ENCODE measurements around the gene ANKDD1A.

The ANKDD1A gene

DNA sequence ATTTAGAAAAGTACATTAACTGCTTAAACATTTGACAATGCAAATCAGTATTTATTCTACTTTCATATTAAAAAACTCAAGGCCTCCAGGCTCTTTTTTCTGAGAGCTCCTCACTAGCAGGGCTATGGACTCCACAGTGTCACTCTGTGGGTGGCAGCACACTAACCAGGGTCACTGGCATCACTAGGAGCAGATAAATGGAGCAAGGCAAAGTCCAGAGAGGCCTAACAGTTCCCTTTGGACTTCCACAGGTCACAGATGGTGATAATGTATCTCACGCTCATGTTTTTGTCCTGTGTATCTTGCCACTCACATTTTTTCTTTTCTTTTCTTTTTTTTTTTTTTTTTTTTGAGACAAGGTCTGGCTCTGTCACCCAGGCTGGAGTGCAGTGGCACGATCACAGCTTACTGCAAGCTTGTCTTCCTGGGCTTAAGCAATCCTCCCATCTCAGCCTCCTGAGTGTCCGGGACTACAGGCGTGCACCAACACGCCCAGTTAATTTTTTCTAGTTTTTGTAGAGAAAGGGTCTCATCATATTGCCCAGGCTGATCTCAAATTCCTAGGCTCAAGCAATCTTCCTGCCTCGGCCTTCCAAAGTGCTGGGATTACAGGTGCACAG, 70.2 kb downstream of the ANKDD1A start:
- no peak overlapping the region for H3K9ac ChIP-seq (ENCODE audit: low read length)
- no peak overlapping the region for H3K4me3 ChIP-seq (ENCODE audit: low read depth in 1 of 2, low read length in 2 of 2)
- no peak overlapping the region for H3K27ac ChIP-seq (ENCODE audit: low read depth, low read length)
- no peaks in the 10 kb centered on the region for H3K27me3 ChIP-seq (ENCODE audit: control insufficient read depth in 1 of 2, insufficient read depth in 2 of 2, low read length in 2 of 2)
- no peaks in the 10 kb centered on the region for H3K9me3 ChIP-seq (ENCODE audit: low read length)
- H3K4me1 ChIP-seq (ENCODE audit: insufficient read depth, low read length): peaks cover 14% of the 10 kb centered on the region
- H3K36me3 ChIP-seq (ENCODE audit: insufficient read depth, low read length): peaks cover 17% of the 10 kb centered on the region

GRCh38 chr15:64982472-64982871, 70.8 kb downstream of the ANKDD1A start:
- H3K9ac ChIP-seq (ENCODE audit: low read length): no peak overlapping the region
- peaks cover 16% of the 10 kb centered on the region for H3K36me3 ChIP-seq (ENCODE audit: insufficient read depth, low read length)
- no peak overlapping the region for H3K27ac ChIP-seq (ENCODE audit: low read depth, low read length)
- peaks cover 14% of the 10 kb centered on the region for H3K4me1 ChIP-seq (ENCODE audit: insufficient read depth, low read length)
- no peak overlapping the region for H3K4me3 ChIP-seq (ENCODE audit: low read depth in 1 of 2, low read length in 2 of 2)
- H3K27me3 ChIP-seq (ENCODE audit: control insufficient read depth in 1 of 2, insufficient read depth in 2 of 2, low read length in 2 of 2): no peaks in the 10 kb centered on the region
- H3K9me3 ChIP-seq (ENCODE audit: low read length): no peaks in the 10 kb centered on the region

GRCh38 chr15:64985366-64986033, 73.8 kb downstream of the ANKDD1A start:
- H3K4me3 ChIP-seq (ENCODE audit: low read depth in 1 of 2, low read length in 2 of 2): no peak overlapping the region
- H3K9ac ChIP-seq (ENCODE audit: low read length): no peak overlapping the region
- no peaks in the 10 kb centered on the region for H3K36me3 ChIP-seq (ENCODE audit: insufficient read depth, low read length)
- no peaks in the 10 kb centered on the region for H3K27me3 ChIP-seq (ENCODE audit: control insufficient read depth in 1 of 2, insufficient read depth in 2 of 2, low read length in 2 of 2)
- no peak overlapping the region for H3K27ac ChIP-seq (ENCODE audit: low read depth, low read length)
- peaks cover 22% of the 10 kb centered on the region for H3K4me1 ChIP-seq (ENCODE audit: insufficient read depth, low read length)
- no peaks in the 10 kb centered on the region for H3K9me3 ChIP-seq (ENCODE audit: low read length)

DNA sequence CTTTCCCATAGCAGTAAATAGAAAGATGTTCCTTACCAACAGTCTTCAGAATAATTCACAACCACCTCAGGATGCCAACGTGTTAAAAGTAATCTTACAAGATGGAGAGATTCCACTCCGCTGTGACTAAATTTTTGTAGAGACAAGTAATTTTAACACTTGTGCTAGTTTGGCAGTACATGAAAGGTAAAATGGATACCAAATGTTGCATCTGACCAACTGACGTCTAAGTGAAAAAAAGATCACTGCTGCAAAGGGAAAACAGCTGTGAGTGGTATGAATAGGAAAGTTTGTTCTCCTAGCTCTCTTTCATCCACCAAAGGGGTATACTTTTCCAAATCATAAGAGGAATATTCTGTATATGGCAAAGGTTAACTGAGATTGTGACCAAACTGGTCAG, 75.4 kb downstream of the ANKDD1A start:
- H3K9ac ChIP-seq (ENCODE audit: low read length): no peak overlapping the region
- peaks cover 24% of the 10 kb centered on the region for H3K4me1 ChIP-seq (ENCODE audit: insufficient read depth, low read length)
- H3K27me3 ChIP-seq (ENCODE audit: control insufficient read depth in 1 of 2, insufficient read depth in 2 of 2, low read length in 2 of 2): no peaks in the 10 kb centered on the region
- no peaks in the 10 kb centered on the region for H3K9me3 ChIP-seq (ENCODE audit: low read length)
- H3K27ac ChIP-seq (ENCODE audit: low read depth, low read length): no peak overlapping the region
- no peaks in the 10 kb centered on the region for H3K36me3 ChIP-seq (ENCODE audit: insufficient read depth, low read length)
- H3K4me3 ChIP-seq (ENCODE audit: low read depth in 1 of 2, low read length in 2 of 2): no peak overlapping the region

- Histone ChIP-seq H3K4me1 (ENCODE audit: insufficient read depth, low read length) (peaks cover 19% of the 10 kb centered on the region), H3K27me3 (ENCODE audit: control insufficient read depth in 1 of 2, insufficient read depth in 2 of 2, low read length in 2 of 2) (no peaks in the 10 kb centered on the region), H3K9me3 (ENCODE audit: low read length) (no peaks in the 10 kb centered on the region), H3K36me3 (ENCODE audit: insufficient read depth, low read length) (no peaks in the 10 kb centered on the region), H3K4me3 (ENCODE audit: low read depth in 1 of 2, low read length in 2 of 2) (peak within 1 kb of the TSS; percentile 77 to 98), H3K9ac (ENCODE audit: low read length) (peak within 1 kb of the TSS; percentile 82), H3K27ac (ENCODE audit: low read depth, low read length) (peak within 1 kb of the TSS; percentile 99)
These were observed 77.9 kb downstream of the ANKDD1A start, which contains the start of gene SPG21 for GRCh38 chr15:64989416-64990167. SPG21 (minus strand) TSS chr15:64989914; CDS start chr15:64983569, 6,345 bp downstream.

- Histone ChIP-seq H3K27me3 (ENCODE audit: control insufficient read depth in 1 of 2, insufficient read depth in 2 of 2, low read length in 2 of 2) (no peaks in the 10 kb centered on the region), H3K4me1 (ENCODE audit: insufficient read depth, low read length) (peaks cover 16% of the 10 kb centered on the region), H3K36me3 (ENCODE audit: insufficient read depth, low read length) (no peaks in the 10 kb centered on the region), H3K9ac (ENCODE audit: low read length) (peak overlapping the region; percentile 82), H3K4me3 (ENCODE audit: low read depth in 1 of 2, low read length in 2 of 2) (peak overlapping the region in 1 of 2 donors; percentile 77), H3K27ac (ENCODE audit: low read depth, low read length) (peak overlapping the region; percentile 75), H3K9me3 (ENCODE audit: low read length) (no peaks in the 10 kb centered on the region)
These were observed 78.4 kb downstream of the ANKDD1A start for GRCh38 chr15:64990168-64990470.

GRCh38 chr15:64991536-64992135, 79.9 kb downstream of the ANKDD1A start:
- Histone ChIP-seq H3K27ac (ENCODE audit: low read depth, low read length) (no peak overlapping the region), H3K4me3 (ENCODE audit: low read depth in 1 of 2, low read length in 2 of 2) (no peak overlapping the region), H3K36me3 (ENCODE audit: insufficient read depth, low read length) (no peaks in the 10 kb centered on the region), H3K27me3 (ENCODE audit: control insufficient read depth in 1 of 2, insufficient read depth in 2 of 2, low read length in 2 of 2) (no peaks in the 10 kb centered on the region), H3K4me1 (ENCODE audit: insufficient read depth, low read length) (peaks cover 10% of the 10 kb centered on the region), H3K9me3 (ENCODE audit: low read length) (no peaks in the 10 kb centered on the region), H3K9ac (ENCODE audit: low read length) (no peak overlapping the region)

DNA sequence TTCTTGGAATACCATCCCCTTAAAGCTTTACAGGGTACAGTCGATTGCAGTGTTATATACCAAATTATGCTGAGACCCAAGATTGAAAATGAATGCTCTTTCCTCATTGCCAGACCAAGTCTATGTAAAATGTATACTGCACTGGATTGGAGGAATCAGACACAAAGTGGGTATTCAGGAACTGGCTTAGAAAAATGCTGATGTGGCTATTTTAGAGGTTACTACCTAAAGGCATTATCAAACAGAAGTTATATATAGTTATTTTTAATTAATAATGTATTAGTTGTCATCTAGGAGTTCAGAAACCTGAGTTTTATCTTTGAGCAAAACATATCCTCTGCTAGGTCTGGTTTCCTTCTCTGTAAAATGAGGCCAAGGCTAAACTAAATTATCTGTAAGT, 81.6 kb downstream of the ANKDD1A start:
- Histone ChIP-seq H3K9me3 (ENCODE audit: low read length) (no peaks in the 10 kb centered on the region), H3K36me3 (ENCODE audit: insufficient read depth, low read length) (no peaks in the 10 kb centered on the region), H3K27ac (ENCODE audit: low read depth, low read length) (no peak overlapping the region), H3K4me1 (ENCODE audit: insufficient read depth, low read length) (peaks cover 7% of the 10 kb centered on the region), H3K9ac (ENCODE audit: low read length) (no peak overlapping the region), H3K4me3 (ENCODE audit: low read depth in 1 of 2, low read length in 2 of 2) (no peak overlapping the region), H3K27me3 (ENCODE audit: control insufficient read depth in 1 of 2, insufficient read depth in 2 of 2, low read length in 2 of 2) (no peaks in the 10 kb centered on the region)

DNA sequence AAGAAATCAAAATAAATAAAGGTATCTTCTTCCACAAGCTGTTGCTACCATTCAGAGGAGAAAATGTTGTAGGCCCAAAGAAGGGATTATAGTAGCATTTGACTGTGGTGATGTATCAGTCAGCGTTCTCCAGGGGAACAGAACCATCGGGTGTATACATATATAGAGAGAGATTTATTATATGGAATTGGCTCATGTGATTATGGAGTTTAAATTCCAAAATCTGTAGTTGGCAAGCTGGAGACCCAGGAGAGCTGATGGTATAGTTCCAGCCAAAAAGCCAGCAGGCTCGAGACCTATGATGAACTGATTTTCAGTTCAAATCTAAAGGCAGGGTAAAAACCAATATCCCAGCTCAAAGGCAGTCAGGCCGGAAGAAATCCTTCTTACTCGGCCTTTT, 85.4 kb downstream of the ANKDD1A start:
- Histone ChIP-seq H3K36me3 (ENCODE audit: insufficient read depth, low read length) (no peaks in the 10 kb centered on the region), H3K27ac (ENCODE audit: low read depth, low read length) (no peak overlapping the region), H3K27me3 (ENCODE audit: control insufficient read depth in 1 of 2, insufficient read depth in 2 of 2, low read length in 2 of 2) (no peaks in the 10 kb centered on the region), H3K4me1 (ENCODE audit: insufficient read depth, low read length) (no peaks in the 10 kb centered on the region), H3K4me3 (ENCODE audit: low read depth in 1 of 2, low read length in 2 of 2) (no peak overlapping the region), H3K9ac (ENCODE audit: low read length) (no peak overlapping the region), H3K9me3 (ENCODE audit: low read length) (no peaks in the 10 kb centered on the region)

DNA sequence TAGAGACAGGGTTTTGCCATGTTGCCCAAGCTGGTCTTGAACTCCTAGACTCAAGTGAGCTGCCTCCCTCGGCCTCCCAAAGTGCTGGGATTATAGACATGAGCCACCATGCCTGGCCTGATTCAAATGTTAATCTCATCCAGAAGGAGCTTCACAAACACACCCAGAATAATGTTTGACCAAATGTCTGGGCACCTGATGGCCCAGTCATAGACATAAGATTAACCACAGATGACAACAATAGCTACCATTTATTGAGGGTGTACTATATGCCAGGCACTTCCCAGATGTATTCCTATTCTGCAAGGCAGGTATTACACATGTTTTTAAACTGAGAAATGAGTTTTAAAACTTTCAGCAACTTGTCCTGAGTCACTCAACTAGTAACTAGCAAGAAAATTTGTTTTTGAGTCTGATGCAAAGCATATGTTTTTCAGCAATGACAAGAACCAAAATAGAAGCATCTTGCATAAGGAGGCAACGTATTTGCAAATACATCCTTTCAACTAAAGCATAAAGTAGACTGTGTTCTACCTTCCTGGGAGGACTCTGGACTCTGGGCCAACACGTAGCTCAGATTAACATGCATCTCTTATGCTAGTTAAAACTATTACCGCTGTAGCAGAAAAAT, 86.2 kb downstream of the ANKDD1A start:
- H3K27ac ChIP-seq (ENCODE audit: low read depth, low read length): no peak overlapping the region
- no peaks in the 10 kb centered on the region for H3K36me3 ChIP-seq (ENCODE audit: insufficient read depth, low read length)
- H3K9ac ChIP-seq (ENCODE audit: low read length): no peak overlapping the region

DNA sequence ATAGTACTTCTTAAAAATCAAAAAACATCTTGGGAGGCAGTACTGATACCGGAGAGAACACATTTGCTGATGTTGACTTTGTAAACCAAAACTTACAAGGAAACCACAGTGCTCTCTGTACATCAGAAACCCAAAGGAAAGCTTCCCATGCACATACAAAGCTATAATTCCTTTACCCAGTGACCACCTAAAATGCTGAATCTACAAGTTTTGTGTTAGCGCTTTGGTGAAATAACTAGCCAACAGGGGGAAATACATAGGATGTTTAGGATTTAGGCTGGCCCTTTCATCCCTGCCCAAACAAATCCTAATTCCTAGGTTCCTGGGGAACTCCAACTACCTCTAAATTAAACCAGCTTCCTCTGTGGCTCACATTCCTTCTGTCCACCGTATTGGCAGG, 93.3 kb downstream of the ANKDD1A start:
- Histone ChIP-seq H3K9ac (ENCODE audit: low read length) (no peak overlapping the region), H3K4me1 (ENCODE audit: insufficient read depth, low read length) (no peaks in the 10 kb centered on the region), H3K36me3 (ENCODE audit: insufficient read depth, low read length) (peaks cover 6% of the 10 kb centered on the region), H3K27ac (ENCODE audit: low read depth, low read length) (no peak overlapping the region), H3K27me3 (ENCODE audit: control insufficient read depth in 1 of 2, insufficient read depth in 2 of 2, low read length in 2 of 2) (no peaks in the 10 kb centered on the region), H3K9me3 (ENCODE audit: low read length) (no peaks in the 10 kb centered on the region), H3K4me3 (ENCODE audit: low read depth in 1 of 2, low read length in 2 of 2) (no peak overlapping the region)

More for the DNA sequence above, 86.2 kb downstream of the ANKDD1A start:
- H3K4me3 ChIP-seq (ENCODE audit: low read depth in 1 of 2, low read length in 2 of 2): no peak overlapping the region
- no peaks in the 10 kb centered on the region for H3K4me1 ChIP-seq (ENCODE audit: insufficient read depth, low read length)
- no peaks in the 10 kb centered on the region for H3K9me3 ChIP-seq (ENCODE audit: low read length)
- H3K27me3 ChIP-seq (ENCODE audit: control insufficient read depth in 1 of 2, insufficient read depth in 2 of 2, low read length in 2 of 2): no peaks in the 10 kb centered on the region
